ENCODE results near the gene ROGDI.

Gene ROGDI

GRCh38 chr16:4799171-4799855 lies 3.1 kb downstream of the ROGDI start:
- DNase-seq (ENCODE audit: low read depth) = no peak

GRCh38 chr16:4798456-4798855 lies 4.0 kb downstream of the ROGDI start:
- TF ChIP-seq CTCF (IDR thresholded peaks at IDR 0.05; ENCODE audit: insufficient read depth, low read depth, low read length, missing control alignments) = no peak
- no peak overlapping the region for H3K4me3 ChIP-seq (ENCODE audit: low read depth, low read length)
- DNase-seq (ENCODE audit: low read depth) = no peak

More at GRCh38 chr16:4799171-4799855, 3.1 kb downstream of the ROGDI start:
- TF ChIP-seq CTCF (IDR thresholded peaks at IDR 0.05; ENCODE audit: insufficient read depth, low read depth, low read length, missing control alignments) = no peak
- H3K4me3 ChIP-seq (ENCODE audit: low read depth, low read length) = no peak overlapping the region

DNA sequence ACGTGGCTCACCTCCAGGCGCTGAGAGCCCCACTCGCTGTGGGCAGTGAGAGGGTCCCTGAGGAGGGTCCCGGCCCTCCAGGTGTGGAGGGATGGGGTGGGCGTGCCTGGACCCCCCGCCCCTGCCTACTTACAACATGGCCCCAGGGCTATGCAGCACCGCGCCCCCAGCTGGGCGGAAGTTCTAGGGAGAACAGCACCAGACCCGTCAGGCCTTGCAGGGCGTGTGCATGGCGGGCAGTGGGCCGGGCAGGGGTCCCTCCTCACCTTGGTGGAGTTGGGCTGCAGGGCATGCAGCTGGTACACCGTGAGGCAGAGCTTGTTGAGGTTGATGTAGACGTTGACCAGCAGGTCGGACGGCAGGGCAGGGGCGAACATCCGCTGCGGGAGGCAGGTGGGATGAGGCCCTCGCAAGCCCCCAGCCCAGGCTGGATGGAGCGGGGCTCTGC lies 4.6 kb downstream of the ROGDI start:
- DNase-seq (ENCODE audit: low read depth) = no peak
- H3K4me3 ChIP-seq (ENCODE audit: low read depth, low read length) = no peak overlapping the region
- TF ChIP-seq CTCF (IDR thresholded peaks at IDR 0.05; ENCODE audit: insufficient read depth, low read depth, low read length, missing control alignments) = no peak

DNA sequence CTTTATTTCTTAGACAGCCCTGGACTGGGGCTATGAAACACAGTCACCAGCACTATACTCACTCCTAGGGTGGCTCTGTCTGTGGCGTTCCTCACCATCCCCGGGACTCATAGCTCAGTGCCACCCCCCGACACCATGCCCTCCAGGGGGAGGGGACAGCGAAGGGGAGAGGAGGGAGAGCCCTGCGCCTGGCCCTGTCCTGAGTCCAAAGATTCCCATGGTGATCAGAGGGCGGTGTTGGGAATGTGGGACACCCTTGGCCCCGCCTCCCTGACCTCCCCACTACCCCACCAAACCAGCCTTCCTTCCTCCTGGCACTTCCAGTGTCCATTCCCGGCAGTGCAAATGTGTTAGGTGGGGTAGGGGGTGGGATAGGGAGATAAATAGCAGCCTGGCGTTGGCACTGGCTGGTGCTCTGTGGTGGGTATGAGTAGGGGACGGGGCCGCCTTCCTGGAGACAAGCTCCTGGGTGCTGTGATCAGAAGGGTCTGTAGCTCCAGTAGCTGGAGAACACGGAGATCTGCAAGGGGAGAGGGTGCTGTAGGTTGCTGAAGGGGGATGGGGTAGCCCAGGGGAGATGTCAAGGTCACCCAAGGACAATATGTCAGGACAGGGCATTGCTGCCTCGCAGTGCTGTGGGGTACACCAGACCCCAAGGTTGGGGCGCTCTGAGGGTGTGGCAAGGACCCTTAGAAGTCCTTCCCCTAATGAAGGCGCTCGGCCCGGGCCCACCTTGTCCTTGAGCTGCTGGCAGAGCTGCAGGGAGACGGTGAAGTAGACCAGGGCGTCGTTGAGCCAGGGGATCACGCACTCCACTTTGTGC lies 5.2 kb downstream of the ROGDI start:
- H3K4me3 ChIP-seq (ENCODE audit: low read depth, low read length) = no peak overlapping the region
- DNase-seq (ENCODE audit: low read depth) = no peak
- TF ChIP-seq CTCF (IDR thresholded peaks at IDR 0.05; ENCODE audit: insufficient read depth, low read depth, low read length, missing control alignments) = no peak

DNA sequence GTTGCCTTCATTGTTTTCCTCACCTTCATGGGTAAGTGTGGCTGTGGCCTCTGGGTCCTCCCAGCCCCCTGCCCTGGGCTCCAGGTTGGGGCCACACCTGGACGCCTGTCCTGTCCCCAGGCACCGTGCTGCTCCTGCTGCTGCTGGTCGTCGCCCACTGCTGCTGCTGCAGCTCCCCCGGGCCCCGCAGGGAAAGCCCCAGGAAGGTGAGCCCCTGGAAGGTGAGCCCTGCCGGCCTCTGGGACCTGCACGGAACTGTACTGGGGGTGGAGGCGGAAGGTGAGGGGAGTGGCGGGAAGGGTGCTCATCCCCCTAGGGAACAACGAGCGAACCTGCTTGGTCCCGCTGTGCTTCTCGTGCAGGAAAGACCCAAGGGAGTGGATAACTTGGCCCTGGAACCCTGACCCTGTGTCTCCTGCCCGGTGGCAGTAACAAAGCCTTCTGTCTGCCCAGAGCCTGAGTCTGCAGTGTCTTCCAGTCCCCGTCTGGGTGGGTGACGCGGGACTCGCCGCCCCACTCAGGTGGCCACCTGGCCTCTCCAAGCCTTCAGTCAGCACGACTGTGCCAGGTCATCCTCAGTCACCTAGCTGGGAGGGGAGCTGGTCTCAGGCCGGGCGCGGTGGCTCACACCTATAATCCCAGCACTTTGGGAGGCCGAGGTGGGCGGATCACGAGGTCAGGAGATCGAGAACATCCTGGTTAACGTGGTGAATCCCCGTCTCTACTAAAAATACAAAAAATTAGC lies 6.4 kb downstream of the ROGDI start:
- no peak for DNase-seq (ENCODE audit: low read depth)
- H3K4me3 ChIP-seq (ENCODE audit: low read depth, low read length) = no peak overlapping the region
- no peak for TF ChIP-seq CTCF (IDR thresholded peaks at IDR 0.05; ENCODE audit: insufficient read depth, low read depth, low read length, missing control alignments)

- TF ChIP-seq CTCF (IDR thresholded peaks at IDR 0.05; ENCODE audit: insufficient read depth, low read depth, low read length, missing control alignments) = no peak
- no peak for DNase-seq (ENCODE audit: low read depth)
Observed at GRCh38 chr16:4795181-4795827, 7.1 kb downstream of the ROGDI start, which contains the start of gene SMIM22. SMIM22 (plus strand) TSS chr16:4795369; CDS start chr16:4795735, 366 bp downstream.

More at GRCh38 chr16:4795181-4795827, 7.1 kb downstream of the ROGDI start, which contains the start of gene SMIM22:
- no peak within 1 kb of the TSS for H3K4me3 ChIP-seq (ENCODE audit: low read depth, low read length)
